Superior temporal gyrus (tissue), 1 donor: Measurements from ENCODE around the gene TNFRSF6B.
A peak's percentile ranks its signal among the peaks of the same experiment; 100 is the strongest.

ENCODE experiments used
- DNase-seq: peaks from one replicate; pipeline ENCODE4 v3.0.0-alpha.2; 2016; ENCODE audit errors: extremely low spot score

TNFRSF6B gene

DNA sequence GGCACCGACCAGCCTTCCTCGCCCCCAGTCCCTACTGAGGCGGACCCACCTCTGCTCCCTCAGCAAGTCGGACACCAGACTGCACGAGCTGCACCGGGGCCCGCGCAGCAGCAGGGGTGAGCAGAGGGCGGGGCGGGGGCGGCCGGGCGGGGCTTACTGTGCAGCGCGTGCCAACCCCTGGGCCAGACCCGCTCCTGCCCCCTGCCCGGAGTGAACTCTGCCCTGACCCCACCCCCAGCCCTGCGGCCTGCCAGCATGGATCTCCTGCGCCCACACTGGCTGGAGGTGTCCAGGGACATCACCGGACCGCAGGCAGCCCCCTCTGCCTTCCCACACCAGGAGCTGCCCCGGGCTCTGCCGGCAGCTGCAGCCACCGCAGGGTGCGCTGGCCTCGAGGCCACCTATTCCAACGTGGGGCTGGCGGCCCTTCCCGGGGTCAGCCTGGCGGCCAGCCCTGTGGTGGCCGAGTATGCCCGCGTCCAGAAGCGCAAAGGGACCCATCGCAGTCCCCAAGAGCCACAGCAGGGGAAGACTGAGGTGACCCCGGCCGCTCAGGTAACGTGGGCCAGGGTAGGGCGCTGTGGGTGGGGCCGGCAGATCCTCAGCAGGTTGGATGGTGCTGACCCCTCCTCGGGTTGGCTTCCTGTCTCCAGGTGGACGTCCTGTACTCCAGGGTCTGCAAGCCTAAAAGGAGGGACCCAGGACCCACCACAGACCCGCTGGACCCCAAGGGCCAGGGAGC, 41.7 kb downstream of the TNFRSF6B start:
- DNase-seq: no peak

DNA sequence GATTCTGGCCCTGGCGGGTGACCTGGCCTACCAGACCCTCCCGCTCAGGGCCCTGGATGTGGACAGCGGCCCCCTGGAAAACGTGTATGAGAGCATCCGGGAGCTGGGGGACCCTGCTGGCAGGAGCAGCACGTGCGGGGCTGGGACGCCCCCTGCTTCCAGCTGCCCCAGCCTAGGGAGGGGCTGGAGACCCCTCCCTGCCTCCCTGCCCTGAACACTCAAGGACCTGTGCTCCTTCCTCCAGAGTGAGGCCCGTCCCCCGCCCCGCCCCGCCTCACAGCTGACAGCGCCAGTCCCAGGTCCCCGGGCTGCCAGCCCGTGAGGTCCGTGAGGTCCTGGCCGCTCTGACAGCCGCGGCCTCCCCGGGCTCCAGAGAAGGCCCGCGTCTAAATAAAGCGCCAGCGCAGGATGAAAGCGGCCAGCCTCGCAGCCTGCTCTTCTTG, 42.3 kb downstream of the TNFRSF6B start:
- DNase-seq: no peak

DNA sequence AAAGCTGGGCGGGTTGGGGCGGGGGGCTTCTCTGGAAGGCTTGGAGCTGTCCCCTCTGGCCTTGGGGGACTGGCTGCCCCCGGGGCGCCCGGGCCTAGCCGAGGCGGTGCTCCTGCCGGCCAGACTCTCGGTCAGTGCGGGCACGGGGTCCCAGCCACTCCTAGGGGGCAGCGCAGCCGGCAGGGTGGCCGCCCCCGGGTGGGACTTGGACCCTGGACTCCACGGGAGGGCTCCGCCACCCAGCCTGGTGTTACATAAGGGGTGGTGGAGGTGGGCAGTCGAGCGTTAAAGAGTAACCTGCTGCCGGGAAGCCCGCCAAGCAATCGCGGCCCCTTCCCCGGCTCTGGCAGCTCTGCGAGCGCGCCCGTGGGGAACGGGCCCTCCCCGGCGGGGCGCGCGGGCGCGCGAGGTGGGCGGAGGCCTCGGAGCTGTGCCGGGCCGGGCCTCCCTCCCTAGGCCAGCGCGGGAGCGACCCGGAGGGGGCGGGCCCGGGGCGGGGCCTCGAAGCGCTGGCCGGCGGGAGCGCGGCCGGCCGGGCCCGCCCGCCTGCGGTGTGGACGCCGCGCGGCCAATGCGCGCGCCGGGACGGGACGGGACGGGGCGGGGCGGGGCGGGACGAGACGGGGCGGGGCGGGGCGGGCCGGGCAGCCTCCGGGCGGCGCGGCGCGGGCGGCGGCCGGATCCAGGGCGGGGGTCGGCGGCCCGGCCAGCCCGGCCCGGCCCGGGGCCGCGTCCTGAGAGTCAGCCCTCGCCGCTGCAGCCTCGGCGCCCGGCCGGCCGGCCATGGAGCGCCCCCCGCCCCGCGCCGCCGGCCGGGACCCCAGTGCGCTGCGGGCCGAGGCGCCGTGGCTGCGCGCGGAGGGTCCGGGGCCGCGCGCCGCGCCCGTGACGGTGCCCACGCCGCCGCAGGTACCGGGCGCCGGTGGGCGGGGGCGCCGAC, 42.9 kb downstream of the TNFRSF6B start, which contains the start of gene SLC2A4RG:
SLC2A4RG (plus strand) TSS at position 647 of the 940 bp plus-strand sequence; CDS start at position 784, 137 bp downstream.
- DNase-seq: peak; percentile 78

DNA sequence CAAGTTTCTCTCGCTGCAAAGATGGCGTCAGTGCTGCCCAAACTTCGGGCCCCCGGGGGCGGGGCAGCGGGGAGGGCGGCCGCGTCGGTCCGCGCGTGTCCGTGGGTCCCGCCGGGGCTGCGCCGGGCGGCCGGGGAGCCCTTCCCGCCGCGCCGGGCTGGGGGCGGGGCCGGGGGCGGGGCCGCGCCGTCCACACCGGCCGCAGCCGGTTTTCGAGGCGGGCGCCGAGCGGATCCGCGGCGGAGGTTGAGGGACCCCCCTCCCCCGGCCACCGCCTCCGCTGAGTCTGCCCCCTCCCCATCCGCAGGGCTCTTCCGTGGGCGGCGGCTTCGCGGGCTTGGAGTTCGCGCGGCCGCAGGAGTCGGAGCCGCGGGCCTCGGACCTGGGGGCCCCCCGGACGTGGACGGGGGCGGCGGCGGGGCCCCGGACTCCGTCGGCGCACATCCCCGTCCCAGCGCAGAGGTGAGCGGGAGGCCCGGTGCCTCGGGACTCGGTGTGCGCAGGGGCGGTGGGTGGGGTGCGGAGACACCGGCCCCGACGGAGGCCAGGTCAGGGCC, 43.7 kb downstream of the TNFRSF6B start:
- no peak for DNase-seq

DNA sequence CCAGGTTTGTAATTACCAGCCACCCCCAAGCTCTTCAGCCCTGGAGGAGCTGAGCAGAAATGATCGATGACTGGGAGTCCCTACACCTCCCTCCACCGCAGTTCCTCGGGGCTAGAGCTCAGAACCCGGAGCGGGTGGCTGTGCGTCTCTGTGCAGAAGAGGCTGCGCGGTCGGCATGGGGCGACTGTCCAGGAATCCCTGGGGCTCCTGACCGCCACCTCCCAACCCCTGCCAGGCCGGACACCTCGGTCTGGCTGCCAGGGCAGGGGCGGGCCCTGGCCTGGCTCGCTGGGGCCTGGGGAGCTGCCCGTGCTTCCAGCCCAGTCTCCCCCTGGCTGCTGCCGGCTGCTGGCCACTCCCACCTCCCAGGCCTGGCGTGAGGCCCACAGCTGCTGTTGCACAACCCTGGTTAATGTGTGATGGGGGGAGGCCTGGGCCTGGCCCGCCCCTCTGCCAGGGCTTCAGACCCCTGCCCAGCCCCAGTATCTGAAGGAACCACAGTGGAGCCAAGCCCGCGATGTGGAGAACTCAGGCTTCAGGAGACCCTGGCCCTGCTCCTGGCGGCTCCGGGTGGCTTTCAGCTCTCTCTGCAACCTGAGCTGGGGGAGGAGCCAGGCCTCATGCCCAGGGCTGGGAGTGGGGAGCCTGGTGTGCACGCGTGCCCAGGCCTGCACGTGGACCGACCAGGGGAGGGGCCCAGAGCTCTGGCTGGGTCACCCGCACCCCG, 44.3 kb downstream of the TNFRSF6B start:
- DNase-seq: peak; percentile 54

DNA sequence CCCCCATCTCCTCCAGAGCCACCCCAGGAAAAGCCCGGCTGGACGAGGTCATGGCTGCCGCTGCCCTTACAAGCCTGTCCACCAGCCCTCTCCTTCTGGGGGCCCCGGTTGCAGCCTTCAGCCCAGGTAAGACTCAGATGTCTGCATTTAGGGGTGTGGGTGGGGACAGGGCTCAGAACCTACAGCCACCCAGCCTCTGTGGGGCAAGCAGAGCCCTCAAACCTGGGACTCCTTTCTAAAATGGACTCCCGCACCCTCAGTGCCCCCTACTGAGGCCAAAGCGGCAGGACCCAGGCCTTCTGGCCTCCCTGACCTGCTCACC, 44.9 kb downstream of the TNFRSF6B start:
- DNase-seq: no peak

DNA sequence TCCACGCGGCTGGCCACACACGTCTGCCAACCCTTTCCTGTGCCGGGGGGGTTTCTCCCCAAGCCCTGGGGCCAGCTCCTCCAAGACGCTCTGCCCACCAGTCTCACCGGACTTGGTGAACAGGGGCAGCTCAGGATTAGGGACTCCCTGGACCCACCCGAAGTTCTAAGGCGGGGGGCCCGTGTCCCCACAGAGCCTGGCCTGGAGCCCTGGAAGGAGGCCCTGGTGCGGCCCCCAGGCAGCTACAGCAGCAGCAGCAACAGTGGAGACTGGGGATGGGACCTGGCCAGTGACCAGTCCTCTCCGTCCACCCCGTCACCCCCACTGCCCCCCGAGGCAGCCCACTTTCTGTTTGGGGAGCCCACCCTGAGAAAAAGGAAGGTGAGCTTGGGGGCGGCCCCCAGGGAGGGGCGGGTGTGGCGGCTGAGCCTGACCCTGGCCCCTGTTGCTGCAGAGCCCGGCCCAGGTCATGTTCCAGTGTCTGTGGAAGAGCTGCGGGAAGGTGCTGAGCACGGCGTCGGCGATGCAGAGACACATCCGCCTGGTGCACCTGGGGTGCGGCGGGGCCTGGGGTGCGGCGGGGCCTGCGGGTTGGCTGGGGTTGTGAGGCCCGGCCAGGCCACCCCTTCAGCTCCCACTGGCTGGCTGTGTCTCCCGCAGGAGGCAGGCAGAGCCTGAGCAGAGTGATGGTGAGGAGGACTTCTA, 45.4 kb downstream of the TNFRSF6B start:
- DNase-seq: no peak

GRCh38 chr20:63742381-63743024, 46.1 kb downstream of the TNFRSF6B start:
- no peak for DNase-seq

GRCh38 chr20:63743210-63743970, 46.9 kb downstream of the TNFRSF6B start:
- DNase-seq: no peak

DNA sequence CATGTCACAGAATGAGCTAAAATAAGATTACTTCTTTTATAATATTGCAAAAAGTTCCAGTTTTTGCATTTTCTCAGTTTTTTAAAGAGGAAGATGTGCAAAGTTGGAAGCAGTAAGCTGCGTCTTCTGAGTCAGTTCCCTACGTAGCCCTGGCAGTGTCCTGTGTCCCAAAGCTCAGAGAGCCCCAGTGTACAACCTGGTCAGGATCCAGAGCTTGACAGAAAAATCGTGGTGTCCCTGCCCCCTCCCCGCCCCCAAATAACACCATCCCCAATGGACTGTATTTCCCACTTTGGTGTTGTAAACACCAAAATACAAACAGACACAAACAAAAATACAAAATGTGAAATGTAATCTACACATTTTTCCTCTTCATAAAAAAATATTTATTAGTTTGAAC, 47.7 kb downstream of the TNFRSF6B start:
- DNase-seq: no peak

DNA sequence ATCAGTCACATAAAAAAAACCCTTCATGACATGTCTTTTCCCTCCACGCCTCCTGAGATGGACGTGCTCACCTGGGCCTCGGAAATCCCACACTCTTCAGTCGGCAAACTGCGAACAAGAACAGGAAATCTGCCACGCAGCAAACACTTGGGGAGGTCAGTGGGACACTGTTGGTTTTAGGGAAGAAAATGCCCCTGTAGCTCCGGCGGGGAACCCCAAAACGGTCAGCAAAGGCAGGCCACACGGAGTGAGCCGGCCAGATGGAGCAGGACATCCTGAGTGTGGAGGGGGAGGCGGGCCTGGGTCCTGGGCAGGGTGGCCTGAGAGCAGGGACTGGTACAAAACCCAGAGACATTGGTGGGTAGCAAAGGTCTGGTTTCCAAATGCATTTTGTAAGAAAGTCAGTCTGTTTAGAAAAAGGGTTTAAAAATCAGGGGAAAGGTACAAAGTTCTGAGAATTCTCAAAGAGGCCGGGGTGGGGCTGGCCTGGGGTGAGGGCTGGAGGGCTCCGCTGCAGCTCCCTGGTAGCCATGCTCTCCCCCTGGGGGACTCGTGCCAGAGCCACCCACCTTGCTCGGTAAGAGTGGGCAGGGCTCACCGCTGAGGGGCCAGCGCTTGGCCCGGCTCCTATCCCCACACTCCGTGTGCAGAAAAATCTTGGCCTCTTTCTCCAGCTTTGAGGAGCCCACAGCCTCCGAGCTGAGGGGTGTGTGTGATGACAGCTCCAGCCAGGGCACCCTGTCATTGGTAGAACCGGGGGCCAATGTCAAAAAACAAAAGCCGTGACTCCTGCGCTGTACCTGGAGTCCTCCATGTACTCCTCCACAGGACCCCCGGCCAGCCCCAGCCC, 48.3 kb downstream of the TNFRSF6B start:
- no peak for DNase-seq

DNA sequence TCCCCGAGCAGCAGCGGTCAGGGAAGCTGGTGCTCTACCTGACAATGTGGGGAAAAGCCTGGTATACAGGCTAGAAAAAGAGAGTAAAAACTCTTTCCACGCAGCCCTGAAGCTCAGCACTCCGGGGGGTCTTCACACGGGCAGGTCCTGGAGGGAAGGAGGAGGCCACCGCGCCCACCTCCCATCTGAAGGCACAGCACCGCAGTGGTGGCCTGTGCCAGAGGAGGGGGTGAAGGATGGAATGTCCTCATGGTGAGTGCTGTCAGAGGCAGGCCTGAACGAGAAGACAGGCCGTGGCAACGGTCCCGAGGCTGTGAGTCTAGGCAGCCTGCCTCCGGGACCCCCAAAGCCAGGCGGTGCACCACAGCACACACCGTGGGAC, 49.0 kb downstream of the TNFRSF6B start:
- no peak for DNase-seq

DNA sequence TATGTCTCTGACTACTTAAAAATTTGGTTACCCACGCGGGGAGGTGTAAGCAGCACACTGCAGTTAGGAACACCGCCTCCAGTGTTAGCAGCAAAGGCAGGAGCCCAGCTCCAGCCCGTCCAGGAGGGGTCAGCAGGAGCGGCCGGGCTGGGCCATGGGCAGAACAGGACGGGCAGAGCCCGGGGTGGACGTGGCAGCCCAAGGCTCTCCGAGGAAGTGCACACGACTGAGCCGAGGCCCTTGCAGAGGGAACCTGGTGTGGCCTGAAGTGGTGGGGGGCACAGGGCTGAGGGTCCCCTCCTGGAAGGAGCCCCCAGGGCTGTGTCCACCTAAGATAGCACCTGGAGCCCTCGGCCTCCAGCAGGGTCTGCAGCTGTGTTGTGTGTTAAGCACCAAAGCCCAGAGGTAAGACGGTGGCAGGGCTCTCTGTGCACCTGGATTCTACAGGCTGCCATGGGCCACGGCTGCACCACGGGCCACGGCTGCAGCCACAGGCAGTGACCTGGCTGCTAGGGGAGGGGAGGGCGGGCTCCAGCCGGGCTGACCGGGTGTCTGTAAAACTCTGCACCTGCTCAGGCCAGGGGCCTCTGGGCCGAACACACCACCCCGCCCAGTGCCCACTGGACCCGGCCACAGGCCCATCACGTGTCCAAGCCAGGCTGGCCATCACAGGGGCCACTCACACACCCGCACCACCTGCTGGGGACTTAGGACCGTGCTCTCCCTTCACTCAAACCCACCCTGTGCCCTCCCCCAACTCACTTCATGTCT, 49.7 kb downstream of the TNFRSF6B start:
- no peak for DNase-seq

- no peak for DNase-seq
Observed at GRCh38 chr20:63746751-63747315, 50.4 kb downstream of the TNFRSF6B start.

- DNase-seq: no peak
Observed at GRCh38 chr20:63747622-63748069, 51.2 kb downstream of the TNFRSF6B start.
